HG02884 (cell line): ENCODE measurements around the gene SNRPD1.
"Not testable (repeated sequence)": the region's sequence is repeated elsewhere in the genome, so short reads cannot be mapped to it uniquely, and the experiment has no call there.

Experiments used
- ATAC-seq: cut with Tn5 transposase; IDR thresholded peaks from one replicate; pipeline ENCODE4 v1.9.1; 2021; ENCODE audit warnings: mild to moderate bottlenecking, moderate library complexity; ENCODE audit not compliant: unreplicated experiment

Gene SNRPD1

DNA sequence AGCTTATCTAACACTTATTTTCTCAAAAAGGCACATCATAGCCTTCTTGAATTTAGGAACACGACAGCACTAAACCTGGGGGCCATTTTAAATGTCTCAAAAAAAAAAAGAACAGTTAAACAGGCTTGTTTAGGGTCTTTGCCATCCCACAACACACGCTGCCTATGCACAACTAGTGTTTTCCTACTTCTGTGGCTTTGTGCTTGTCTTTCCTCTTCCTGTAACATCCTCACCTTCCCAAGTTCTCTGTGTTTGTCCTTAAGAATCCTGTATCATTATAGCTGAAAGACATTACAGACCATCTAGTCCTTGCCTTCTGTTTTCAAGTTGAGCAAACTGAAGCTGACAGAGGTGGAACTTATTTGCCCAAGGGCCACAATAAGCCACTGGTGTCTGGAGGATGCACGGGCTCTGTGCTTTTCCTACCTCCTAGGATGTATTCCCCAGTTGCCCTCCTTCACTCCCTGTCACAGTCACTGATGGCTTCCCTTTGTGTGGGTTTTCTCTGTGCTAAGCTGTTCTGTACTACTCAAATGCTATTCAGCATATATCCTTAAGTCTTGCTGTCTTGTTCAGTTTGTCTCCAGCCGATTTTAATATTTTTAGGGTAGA is 22.6 kb downstream of the SNRPD1 start:
- ATAC-seq = no peak

DNA sequence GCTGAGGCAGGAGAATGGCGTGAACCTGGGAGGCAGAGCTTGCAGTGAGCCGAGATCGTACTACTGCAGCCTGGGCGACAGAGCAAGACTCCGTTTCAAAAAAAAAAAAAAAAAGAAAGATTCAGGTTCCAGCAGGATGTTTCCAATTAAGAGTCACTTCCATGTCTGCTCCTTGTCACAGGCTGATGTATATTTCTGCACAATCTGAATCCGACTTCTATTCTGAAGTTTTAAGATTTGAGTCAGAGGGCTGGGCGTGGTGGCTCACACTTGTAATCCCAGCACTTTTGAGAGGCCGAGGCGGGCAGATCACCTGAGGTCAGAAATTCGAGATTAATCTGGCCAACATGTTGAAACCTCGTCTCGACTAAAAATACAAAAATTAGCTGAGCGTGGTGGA is 24.7 kb downstream of the SNRPD1 start:
- ATAC-seq = no peak

DNA sequence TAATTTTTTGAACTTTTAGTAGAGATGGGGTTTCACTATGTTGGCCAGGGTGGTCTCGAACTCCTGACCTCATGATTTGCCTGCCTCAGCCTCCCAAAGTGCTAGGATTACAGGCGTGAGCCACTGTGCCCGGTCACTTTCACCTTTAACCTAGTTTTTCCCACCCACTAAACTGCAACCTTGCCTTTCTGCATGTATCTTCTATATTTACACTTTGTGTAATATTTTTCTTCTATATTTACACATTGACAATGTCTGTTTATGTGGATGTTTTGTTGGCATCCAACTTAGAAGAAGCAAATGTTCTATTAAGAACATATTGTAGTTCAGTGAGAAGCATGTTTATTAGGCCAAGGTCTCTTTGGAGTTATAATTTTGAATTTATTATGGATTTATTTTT is 26.7 kb downstream of the SNRPD1 start:
- no peak for ATAC-seq

DNA sequence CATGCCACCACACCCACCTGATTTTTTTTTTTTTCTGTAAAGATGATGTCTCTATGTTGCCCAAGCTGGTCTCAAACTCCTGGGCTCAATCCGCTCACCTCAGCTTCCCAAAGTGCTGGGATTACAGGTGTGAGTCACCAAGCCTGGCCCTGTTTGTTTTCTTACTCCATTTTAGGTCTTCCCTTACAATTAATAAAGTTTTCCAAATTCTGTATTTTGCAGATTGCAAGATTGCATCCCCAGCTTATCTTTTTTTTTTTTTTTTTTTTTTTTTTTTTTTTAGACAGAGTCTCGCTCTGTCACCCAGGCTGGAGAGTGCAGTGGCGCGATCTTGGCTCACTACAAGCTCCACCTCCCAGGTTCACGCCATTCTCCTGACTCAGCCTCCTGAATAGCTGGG is 28.3 kb downstream of the SNRPD1 start:
- not testable (repeated sequence) for ATAC-seq

DNA sequence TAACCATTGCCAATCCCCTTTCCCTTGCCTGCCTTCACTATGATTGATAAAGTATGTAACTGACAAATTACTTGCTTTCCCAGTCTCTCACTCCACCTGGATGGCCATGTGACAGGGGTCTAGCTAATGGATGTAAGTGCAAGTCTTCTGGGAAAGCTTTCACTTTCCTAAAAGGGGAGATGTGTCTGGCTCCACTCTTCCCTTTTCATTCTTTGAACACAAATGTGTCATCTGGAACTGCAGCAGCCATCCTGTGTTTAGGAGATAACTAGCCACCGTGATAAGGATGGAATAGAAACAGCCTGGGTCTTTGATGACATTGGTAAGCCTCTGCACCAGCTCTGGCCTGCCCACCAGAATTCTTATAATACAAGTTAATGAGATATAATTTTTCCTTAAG is 38.2 kb downstream of the SNRPD1 start:
- no peak for ATAC-seq

DNA sequence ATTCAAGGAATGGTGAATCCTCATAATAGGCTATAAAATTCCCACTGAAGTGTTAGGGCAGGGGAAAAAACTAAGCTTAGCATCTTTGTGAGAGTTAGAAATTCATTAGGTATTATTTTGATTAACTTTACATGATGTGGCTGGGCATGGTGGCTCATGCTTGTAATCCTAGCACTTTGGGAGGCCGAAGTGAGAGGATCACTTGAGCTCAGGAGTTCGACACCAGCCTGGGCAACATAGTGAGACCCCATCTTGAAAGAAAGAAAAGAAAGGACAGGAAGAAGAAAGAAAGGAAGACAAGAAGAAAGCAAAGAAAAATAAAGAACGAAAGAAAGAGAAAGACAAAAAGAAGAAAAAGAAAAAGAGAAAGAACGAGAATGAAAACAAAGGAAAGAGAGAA is 40.0 kb downstream of the SNRPD1 start:
- no peak for ATAC-seq

DNA sequence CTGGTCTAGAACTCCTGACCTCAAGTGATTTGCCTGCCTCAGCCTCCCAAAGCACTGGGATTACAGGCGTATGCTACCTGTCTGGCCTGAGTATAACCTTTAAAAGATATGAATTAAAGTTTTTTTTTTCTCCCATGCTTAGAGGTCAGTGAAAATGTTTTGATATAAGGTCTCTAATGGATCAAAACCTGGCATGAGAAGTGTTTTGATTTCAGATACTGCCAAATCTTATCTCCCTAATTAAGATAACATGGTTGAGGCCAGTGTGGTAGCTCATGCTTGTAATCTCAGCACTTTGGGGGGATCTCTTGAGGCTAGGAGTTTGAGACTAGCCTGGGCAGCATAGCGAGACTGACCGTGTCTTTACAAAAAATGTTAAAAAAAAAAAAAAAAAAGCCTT is 41.2 kb downstream of the SNRPD1 start:
- ATAC-seq = no peak

DNA sequence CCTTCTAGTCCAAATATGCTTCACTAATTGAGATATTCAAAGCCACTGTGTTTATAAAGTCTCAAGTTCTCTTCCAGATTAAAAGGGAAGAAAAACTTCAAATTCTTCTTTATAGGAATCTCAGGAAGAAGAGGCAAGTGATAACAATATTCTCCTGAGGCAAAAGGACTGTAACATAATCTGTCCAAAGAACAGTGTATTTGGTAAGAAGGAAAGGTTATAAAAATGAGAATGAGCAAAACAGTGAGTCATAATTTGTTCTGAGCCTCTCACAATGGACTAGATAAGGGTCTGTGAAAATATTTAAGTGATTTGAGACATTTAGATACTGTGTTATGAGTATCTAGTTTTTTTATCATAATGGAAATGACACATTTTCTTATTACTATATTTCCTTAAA is 44.3 kb downstream of the SNRPD1 start:
- no peak for ATAC-seq

DNA sequence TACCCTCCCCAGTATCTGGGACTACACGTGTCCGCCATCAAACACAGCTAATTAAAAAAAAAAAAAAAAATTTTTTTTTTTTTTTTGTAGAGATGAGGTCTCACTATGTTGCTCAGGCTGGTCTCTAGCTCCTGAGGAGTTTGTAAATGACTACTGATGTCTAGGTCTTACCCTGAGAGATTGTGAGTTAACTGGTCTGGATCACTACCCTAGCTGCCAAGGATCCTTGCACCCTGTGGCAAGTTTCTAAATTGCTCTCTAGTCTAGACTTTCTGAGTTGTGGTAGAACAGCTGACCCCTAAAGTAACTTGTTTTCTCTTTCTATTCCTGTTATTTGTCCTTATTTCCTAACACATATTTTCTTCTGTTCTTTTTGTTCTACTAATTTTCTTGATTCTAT is 48.0 kb downstream of the SNRPD1 start:
- no peak for ATAC-seq

DNA sequence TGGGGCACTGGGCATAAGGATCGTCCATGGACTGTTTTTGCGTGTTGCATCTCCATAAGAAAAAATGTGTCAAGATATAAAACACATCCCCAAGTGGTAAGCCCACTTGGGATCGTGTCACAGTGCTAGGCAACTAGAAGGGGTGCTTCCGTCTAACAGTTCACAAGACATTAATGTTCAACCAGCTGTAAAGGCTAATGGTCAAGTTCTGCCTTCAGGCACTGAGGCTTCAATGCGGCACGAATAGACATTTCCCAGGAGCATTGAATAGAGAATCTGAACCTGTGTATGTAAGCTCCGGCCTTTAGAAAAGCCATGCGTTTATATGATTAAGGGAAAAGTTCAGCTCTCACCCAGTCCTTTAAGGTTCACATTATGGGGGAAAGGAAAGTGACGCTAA is 50.5 kb downstream of the SNRPD1 start:
- no peak for ATAC-seq

DNA sequence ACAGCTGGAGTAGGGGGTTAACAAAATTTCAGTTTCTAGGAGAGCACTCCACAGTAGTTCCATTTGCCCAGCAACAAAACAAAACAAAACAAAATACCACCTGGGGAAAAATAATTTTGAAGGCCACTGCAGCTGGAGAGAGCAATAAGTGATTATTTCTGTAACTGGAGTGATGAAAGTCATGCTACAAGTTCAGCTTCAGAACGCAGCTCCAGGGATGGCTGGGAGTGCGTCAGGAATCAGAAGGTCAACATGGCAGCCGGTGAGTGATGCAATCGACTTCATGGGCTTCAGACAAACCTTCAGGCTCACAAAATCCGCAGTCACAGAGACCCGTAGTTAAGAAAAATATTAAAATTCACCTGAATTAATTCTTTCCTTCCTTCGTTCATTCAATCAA is 51.5 kb downstream of the SNRPD1 start:
- ATAC-seq = no peak

DNA sequence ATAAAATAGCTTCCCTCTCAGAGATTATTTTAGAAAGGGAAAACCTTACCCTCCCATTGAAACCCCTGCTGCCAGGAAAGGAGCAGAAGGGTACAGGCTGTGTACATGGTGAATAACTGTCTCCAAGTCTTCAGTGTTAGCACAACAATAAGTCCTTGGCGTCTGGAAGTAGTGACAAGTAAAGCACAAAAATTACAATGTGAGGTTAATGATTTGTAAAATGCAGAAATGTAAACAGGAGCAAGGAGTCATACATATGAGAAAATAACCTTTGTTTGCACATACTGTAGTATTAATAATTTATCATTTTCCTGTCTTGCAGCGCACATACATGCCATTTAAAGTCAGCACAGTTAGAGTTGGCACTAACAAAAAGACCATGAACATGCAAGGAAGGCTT is 52.0 kb downstream of the SNRPD1 start:
- ATAC-seq = no peak

DNA sequence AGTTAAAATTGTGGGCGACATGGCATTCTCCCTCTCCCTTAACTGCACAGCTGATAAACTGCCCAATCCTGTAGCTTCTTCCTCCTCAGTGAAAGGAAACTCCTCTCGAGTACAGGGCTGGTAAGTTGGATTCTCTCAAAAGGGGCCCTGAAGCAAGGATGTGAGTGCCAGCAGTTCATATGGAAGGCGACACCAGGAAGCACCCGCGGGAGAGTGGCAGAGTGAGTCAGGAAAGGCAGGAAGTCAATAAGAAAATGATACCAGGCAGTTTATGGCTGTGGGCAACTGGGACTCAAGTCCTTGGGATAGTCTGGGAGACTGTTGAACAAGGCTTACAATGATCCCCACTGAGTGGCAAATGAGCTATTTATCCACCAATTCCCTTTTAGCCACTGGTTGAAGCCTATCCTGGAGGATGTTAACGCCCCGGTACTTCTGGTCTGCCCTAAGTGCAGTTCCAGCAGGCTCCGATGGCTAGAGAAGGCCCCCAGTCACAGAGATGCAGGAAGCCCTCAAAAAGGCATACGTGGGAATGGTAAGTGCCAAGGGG is 57.7 kb downstream of the SNRPD1 start:
- no peak for ATAC-seq

DNA sequence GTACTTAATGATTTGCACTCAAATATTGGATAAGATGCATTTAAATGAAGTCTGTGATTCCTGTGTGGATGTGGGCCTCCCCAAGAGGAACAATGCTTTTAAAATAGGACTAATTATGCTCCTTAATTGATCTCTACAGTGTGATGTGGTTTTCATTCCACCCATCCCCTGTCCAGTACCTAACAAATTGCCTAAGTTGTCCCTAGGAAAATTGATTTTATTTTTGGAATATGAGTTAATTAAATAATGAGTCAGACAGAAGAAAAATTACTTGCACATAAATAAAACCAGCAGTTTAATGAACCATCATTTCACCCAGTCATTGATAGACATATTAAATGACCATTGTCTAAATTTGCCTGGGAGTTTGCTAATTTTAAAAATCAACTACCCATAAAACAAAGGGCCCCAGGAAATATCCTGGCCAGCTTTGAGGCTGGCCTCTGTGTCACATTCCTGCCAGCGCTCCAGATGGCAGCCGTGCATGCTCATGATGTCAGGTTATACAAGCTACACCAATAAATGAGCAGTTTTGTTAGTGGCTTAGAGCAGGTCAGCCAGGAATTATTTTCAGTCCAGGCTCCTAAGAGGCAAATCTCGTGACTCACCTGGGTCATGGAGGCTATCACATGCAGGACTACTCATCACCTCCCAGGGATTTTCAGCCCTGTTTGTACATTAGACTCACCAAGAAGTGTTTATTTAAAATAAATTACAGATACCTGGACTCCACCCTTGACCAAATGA is 60.6 kb downstream of the SNRPD1 start:
- no peak for ATAC-seq

DNA sequence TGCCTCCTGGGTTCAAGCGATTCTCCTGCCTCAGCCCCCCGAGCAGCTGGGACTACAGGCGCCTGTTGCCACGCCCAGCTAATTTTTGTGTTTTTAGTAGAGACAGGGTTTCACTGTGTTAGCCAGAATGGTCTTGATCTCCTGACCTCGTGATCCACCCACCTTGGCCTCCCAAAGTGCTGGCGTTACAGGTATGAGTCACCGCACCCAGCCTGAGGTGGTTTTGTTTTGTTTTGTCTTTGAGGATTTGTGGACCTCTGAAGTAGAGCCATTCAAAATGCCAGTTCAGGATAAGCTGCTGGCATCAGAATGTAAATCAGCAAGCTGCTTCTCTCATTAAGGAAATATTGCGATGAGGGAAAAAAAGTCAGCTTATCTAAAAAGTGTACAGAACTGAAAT is 63.2 kb downstream of the SNRPD1 start:
- ATAC-seq = not testable (repeated sequence)

DNA sequence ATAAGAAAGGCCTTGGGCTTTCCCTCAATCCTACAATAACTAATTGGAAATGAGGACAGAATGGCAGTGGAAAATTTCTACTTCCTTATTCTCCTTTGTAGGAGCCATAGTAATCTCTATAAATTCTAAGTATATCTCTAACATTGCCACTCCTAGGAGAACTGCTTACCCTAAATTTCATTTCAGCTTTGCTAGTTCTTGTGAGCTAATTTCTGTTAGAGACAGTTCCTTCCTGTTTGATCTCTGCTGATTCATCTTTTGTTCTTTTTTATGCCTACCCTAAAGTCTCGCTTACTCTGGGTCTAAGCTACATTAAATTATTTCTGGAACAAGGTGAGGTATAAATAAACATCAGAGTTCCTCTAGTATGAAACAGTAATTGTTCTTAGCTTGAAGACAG is 66.7 kb downstream of the SNRPD1 start:
- ATAC-seq = no peak

DNA sequence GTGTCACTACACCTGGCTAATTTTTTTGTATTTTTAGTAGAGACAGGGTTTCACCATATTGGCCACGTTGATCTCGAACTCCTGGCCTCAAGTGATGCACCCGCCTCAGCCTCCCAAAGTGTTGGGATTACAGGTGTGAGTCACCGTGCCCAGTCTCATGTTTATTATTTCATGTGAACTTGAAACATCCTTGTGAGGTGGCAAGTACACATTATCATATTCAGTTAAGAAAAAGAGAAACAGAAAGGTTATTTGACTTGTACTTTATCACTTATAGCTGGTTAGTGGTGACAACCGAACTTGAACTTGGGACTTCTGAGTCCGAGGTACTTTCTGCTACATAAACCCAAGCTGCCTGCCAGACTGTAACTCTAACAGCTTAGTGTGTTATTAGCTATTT is 68.0 kb downstream of the SNRPD1 start:
- no peak for ATAC-seq

DNA sequence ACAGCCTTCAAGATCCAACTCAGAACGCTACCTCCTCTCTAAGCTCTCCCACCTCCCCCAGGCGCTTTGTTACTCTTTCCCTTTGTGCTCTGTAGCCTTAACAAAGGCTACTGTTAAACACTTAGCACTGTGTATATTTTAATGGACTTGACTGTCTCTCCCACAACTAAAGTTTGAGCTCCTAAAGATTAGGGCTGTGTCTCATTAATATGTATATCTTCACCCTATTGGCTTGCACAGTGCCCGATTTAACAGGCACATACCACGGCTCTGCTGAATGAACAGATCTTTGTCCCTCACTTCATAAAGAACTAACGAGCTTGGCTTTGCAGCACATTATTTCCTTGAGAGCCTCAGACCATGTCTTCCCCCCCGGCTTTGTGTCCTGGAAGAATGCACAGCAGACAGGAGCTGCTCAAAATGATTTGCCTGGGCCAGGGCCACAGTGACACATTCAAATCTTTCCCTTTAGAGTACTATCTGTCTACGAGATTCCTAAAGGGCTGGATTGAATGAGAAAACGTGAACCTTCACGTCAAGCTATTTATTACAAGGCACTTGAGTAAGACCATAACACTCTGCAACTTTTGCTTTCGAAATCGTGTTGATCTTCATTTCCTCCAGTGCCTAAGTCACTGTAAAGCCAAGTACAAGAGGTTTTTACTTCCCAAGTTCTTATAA is 70.4 kb downstream of the SNRPD1 start:
- peak; percentile 33 for ATAC-seq
